Measurements from ENCODE around the gene POMP. TPM values are rescaled to one million over a fixed set of nuclear protein-coding genes. Genes with fewer than 3 reads are reported as not detected.

POMP gene, protein sequence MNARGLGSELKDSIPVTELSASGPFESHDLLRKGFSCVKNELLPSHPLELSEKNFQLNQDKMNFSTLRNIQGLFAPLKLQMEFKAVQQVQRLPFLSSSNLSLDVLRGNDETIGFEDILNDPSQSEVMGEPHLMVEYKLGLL
- total RNA-seq: 54.0 and 56.0 TPM in 2 replicates

DNA sequence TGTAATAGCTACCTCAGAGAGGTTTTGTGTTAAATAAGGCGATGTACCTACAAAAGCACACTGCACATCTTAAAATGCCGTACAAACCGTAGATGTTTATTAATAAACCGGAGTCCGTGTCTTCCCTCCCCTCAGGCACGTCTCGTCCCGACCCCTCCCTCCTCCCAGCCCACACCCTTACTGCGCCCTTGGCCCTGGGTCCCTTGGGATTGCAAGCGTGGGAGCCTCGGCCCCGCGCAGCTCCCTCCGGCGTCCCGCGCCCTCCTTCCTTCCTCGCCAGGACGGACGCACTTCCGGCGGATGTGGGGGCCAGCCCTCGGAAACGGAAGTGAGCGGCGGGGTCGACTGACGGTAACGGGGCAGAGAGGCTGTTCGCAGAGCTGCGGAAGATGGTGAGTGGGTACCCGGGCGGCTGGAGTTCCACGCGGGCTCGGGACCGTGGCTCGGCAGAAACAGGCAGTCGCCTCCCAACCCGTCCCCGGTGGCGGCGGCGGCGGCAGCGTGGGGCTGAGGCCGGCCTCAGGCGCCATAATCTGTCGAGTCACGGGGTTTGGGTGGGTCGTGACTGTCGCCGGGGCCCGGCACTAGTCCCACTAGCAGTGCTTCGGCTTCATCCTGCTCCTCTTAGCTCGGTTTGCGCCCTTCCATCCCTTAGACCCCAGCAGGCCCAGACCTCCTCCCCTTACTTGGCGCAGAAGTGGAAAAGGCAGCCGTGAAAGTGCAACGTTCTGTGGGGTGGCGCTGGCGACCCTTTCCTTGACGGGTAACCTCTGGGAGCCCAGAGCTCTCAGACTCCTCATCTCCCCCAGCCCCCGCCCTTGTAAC is at the start of gene POMP:
Gene POMP (plus strand): TSS at position 335 of the 825 bp plus-strand sequence. CDS start 55 bp downstream, at position 390.
- CTCF ChIA-PET: interaction anchor here (1.2 kb wide), 1 partner anchor 25 kb away, joined by 3 read pairs; no protein-coding TSS in a partner anchor
- intact Hi-C loops (cut with micrococcal nuclease): loop anchor here (1.0 to 5.0 kb wide), 10 partner anchors 22 to 1037 kb away; partner anchors contain the start of genes LNX2, PAN3 and POLR1D

DNA sequence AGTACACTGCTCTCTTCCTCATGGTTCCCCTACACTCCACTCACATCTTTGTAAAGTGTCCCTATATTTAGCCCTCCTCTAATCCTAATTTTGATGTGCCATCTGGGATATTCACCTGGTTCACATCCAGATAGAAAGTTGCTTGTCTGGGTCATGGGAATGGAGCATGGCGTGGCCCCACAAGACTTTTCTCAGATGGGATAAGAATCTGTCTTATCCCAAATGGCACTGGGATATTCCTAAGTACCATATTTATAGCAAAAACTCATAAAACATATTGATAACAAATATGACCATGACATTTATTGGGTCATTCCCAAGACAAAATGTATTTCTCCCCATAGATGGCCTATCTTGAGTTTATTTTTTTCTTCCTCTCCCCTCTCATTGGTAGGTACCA is 49.5 kb upstream of the POMP start:
- Mint-ChIP-seq H3K9me3 (no peaks in the 10 kb centered on the region), H3K27ac (no peak overlapping the region), H3K27me3 (peaks cover 1% of the 10 kb centered on the region), H3K4me1 (no peaks in the 10 kb centered on the region), H3K36me3 (ENCODE audit: low read depth) (no peaks in the 10 kb centered on the region), H3K4me3 (no peak overlapping the region)
- ATAC-seq (ENCODE audit: low read depth): no peak
- ChIA-PET CTCF (no interaction called here), POLR2A (no interaction called here)
- DNase-seq: no peak
- TF ChIP-seq, protein P1, sequence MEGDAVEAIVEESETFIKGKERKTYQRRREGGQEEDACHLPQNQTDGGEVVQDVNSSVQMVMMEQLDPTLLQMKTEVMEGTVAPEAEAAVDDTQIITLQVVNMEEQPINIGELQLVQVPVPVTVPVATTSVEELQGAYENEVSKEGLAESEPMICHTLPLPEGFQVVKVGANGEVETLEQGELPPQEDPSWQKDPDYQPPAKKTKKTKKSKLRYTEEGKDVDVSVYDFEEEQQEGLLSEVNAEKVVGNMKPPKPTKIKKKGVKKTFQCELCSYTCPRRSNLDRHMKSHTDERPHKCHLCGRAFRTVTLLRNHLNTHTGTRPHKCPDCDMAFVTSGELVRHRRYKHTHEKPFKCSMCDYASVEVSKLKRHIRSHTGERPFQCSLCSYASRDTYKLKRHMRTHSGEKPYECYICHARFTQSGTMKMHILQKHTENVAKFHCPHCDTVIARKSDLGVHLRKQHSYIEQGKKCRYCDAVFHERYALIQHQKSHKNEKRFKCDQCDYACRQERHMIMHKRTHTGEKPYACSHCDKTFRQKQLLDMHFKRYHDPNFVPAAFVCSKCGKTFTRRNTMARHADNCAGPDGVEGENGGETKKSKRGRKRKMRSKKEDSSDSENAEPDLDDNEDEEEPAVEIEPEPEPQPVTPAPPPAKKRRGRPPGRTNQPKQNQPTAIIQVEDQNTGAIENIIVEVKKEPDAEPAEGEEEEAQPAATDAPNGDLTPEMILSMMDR (IDR thresholded peaks at IDR 0.05): no peak
- intact Hi-C loops (cut with micrococcal nuclease): no loop called here

More for the DNA sequence above, at the start of gene POMP:
- peaks cover 62% of the 10 kb centered on the region for H3K4me1 Mint-ChIP-seq
- DNase-seq: peak; percentile 96
- ATAC-seq (ENCODE audit: low read depth): peak; percentile 92
- no peaks in the 10 kb centered on the region for H3K9me3 Mint-ChIP-seq
- POLR2A ChIA-PET: interaction anchor here (0.6 to 3.4 kb wide), 13 partner anchors 13 to 1183 kb away, joined by 3 to 37 read pairs (median 8); partner anchors contain the start of genes PAN3 and SLC46A3
- H3K27me3 Mint-ChIP-seq: no peaks in the 10 kb centered on the region
- peak within 1 kb of the TSS; percentile 93 for H3K27ac Mint-ChIP-seq
- H3K4me3 Mint-ChIP-seq: peak within 1 kb of the TSS; percentile 98
- H3K36me3 Mint-ChIP-seq (ENCODE audit: low read depth): peaks cover 43% of the 10 kb centered on the region
- TF ChIP-seq, protein P1 (IDR thresholded peaks at IDR 0.05): no peak

DNA sequence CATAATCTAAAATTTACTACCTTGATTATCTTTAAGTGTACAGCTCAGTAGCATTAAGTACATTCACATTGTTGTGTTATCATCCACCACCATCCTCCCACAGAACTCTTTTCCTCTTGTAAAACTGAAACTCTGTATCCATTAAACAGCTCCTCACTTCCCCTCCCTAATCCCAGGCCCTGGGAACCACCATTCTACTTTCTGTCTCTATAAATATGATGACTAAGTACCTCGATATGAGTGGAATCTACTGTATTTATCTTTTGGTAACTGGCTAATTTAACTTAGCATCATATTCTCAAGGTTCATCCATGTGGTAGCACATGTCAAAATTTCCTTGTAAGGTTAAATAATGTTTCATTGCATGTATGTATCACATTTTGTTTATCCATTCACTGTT is 49.0 kb upstream of the POMP start:
- no peak for DNase-seq
- H3K4me1 Mint-ChIP-seq: no peaks in the 10 kb centered on the region
- no peaks in the 10 kb centered on the region for H3K9me3 Mint-ChIP-seq
- no peak overlapping the region for H3K4me3 Mint-ChIP-seq
- ChIA-PET POLR2A (no interaction called here), CTCF (no interaction called here)
- no peak overlapping the region for H3K27ac Mint-ChIP-seq
- no peak for ATAC-seq (ENCODE audit: low read depth)
- peaks cover 1% of the 10 kb centered on the region for H3K27me3 Mint-ChIP-seq
- TF ChIP-seq, protein P1 (IDR thresholded peaks at IDR 0.05): no peak
- no peaks in the 10 kb centered on the region for H3K36me3 Mint-ChIP-seq (ENCODE audit: low read depth)
- intact Hi-C loops (cut with micrococcal nuclease): no loop called here

DNA sequence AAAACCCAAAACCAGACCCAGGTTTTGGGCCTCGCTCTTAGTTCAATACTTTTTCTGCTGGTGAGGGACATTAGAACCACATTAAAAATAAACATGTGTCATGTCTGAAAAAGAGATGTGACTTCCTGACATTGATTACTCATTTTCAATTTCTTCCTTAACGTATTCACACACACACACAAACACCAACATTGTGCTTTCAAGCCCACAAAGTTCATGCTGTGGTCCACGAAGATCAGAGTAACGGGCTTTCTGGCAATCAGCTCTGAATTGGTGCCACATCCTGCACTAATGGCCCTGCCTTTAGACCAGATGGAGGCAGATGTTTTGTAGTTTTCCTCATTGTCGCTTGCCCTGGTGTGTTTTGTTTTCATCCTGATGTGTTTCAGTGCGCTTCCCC is 47.9 kb upstream of the POMP start:
- POLR2A ChIA-PET: no interaction called here
- intact Hi-C loops (cut with micrococcal nuclease): no loop called here

More for the DNA sequence above, 47.9 kb upstream of the POMP start:
- Mint-ChIP-seq H3K4me3 (no peak overlapping the region), H3K27me3 (peaks cover 1% of the 10 kb centered on the region), H3K27ac (no peak overlapping the region), H3K4me1 (no peaks in the 10 kb centered on the region), H3K9me3 (no peaks in the 10 kb centered on the region), H3K36me3 (ENCODE audit: low read depth) (no peaks in the 10 kb centered on the region)
- ATAC-seq (ENCODE audit: low read depth) (no peak), DNase-seq (no peak)
- TF ChIP-seq, protein P1 (IDR thresholded peaks at IDR 0.05): no peak
- CTCF ChIA-PET: no interaction called here
